Middle frontal gyrus (tissue), 1 donor: ENCODE results near the gene PFN1.

Experiments
- DNase-seq: peaks from one replicate; pipeline ENCODE4 v3.0.0-alpha.2; 2015; ENCODE audit warnings: low spot score; ENCODE audit errors: extremely low spot score

Gene PFN1

DNA sequence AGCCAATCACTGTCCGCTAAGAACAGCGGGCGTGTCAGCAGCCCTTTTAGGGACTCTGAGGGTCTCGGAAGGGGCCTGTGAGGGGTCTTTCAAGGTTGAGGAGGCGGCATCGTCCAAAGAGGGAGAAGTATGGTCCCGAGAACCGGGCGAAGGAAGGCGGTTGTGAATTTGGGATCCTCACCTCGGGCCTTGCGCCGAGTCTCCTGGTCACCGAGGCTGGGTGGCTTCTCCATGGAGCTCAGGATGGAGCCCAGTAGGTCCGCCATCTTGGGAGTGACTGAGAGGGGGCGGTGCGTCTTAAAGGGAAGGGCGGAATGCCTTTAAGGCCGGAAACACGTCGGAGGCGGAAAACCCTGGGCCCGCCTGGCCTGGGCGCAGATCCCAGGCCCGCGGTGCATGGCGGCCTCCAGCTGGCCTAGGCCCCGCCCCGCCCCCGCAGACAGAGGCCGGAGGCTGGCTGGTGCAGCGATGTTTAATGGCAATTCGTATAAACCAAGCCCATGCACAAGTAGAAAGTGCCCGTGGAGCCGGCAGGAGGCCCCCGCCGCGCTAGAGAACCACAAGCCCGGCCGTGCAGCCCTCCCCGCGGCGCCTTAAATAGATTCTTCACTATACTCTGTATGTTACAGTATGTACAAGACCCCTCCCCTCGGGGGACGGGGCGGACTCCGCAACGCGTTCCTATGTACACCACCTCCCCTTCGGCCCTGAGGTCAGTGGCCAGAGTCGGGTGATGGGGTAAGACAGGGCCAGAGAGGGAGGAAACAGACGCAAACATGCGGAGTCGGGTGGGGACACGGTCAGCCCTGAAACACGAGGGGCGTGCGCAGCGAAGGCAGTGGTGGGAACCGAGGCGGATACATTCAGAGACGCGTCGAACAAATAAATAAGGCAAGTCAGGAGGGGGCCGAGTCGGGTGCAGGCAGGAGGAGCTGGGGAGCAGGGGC lies 19.5 kb upstream of the PFN1 start, which contains the start of gene SPAG7:
SPAG7 (minus strand) TSS at position 279 of the 947 bp plus-strand sequence; CDS start at position 266, 13 bp downstream.
- peak; percentile 90 for DNase-seq

DNA sequence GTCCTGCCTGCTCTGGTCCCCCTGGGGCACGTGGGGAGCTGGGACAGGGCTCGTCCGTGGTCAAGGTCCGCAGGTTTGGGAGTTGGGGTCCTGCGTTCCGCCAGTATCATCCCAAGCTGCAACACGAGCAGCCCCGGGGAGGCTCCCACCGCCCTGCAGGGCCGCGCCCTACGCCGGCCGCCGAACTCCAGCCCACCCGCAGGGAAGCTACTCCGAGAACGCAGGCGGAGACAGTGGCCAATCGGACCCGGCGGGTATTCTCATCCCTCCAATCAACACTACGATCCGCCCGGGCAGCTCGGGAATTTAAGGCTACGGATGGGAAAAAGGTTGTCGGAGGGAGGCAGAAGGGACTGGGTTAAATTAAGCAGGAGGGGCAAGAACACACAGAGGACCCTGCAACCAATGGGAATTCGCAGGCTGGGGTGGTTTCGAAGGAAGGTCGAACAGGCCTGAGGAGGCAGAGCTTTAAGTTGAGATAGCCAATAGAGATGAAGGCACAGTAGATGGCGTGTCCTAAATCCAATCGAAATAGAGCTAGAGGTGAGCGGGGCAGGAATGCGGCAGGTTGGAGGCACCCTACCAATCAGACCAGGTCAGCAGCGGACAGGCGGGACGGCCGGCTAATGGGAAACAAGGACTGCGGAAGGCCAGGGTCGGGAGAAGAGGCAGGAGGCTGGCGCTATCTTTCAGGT lies 18.7 kb upstream of the PFN1 start:
- DNase-seq = peak; percentile 98

DNA sequence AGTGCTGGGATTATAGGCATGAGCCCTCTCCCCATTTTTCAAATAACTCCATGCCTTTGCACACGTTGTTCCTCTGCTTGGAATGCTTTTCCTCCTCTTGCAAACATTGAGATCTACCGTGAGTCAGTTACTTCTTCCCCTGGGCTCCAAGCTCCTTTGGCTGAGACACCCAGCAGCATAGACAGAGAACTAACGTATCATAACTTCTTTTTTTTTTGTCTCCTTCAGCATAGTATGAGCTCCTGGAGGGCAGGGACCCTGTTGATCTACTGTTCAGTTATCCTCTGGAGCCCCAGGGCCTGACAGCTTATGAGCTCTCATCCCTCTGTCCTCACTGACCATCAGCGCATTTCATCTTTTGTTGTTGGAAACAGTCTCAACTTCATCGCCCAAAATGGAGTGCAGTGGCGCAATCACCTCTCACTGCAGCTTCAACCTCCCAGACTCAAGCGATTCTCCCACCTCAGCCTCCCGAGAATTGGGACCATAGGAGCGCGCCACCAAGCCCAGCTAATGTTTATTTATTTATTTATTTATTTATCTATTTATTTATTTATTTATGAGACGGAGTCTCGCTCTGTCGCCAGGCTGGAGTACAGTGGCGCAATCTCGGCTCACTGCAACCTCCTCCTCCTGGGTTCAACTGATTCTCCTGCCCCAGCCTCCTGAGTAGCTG lies 17.1 kb upstream of the PFN1 start:
- DNase-seq = no peak

DNA sequence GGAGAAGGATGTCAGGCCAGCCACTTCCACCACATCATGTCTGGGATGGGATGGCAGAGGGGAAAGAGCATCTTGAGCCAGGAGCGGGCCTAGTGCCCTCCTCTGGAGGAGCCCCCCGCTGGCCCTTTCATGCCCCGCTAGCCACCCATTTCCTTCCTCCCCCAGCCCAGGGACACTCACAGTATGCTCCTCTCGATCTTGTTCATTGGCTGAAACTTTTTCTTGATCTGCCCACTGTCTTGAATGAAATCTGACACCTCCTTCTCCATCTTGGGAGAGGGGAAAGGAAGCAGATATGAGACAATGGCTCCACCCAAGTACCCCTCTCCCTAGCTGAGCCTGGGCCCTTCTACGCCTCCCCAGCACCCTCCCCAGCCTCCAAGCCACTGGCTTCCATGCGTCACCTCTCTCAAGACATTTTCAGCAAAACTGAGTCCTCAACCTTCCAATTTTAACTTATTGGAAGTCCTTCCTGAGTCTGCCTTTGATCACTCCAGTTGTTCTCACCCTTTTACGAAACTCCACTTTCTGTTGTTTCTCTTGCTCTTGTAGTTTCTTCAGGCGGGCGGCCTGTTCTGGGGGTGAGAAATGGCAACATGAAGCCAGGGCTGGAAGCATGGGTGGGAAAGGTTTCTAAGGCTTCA lies 12.1 kb upstream of the PFN1 start:
- no peak for DNase-seq

DNA sequence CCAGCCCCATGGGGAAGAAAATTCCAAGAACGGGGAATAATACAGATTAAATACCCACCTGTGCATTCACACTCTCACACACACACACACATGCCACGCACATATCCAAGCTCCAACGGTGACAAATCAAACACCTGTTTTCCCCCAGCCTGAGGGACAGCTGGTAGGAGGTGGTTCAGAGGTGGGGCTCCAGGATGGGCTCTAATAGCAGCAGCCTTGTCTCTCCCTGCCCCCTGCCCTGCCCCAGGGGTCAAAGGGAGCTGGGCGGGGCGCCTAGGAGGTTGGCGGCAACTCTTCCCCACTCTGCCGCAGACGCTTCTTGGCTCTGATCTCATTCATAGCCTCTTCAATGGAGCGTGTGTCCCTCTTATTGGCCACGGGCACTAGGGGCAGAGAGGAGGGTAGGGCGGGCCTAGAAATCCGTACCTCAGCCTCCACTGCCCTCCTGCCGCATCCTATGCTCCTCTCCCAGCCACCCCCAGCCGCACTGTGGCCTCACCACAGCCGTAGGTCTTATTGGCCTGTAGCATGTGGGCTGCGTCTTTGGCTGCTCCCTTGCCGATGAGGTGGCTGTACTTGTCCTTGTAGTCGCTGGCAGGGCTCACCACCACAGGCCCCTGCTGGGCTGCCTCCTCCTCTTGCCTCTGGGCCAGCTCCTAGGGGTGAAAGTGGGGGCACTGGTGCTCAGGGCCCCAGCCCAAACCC lies 11.1 kb upstream of the PFN1 start:
- no peak for DNase-seq

DNA sequence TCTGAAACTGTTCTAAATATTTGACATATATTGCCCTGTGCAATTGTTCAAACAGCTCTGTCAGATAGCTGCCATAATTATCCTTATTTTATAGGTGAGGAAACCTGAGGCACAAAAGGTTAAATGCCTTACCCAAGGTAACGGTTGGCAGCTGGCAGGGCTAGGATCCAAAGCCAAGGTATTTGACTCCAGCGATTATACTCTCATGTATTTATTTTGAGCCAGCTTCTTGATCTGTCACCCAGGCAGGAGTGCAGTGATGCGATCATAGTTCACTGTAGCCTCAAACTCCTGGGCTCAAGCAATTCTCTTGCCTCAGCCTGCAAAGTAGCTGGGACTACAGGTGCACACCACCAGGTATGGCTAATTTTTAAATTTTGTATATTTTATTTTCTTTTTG lies 9.8 kb upstream of the PFN1 start:
- DNase-seq = no peak

DNA sequence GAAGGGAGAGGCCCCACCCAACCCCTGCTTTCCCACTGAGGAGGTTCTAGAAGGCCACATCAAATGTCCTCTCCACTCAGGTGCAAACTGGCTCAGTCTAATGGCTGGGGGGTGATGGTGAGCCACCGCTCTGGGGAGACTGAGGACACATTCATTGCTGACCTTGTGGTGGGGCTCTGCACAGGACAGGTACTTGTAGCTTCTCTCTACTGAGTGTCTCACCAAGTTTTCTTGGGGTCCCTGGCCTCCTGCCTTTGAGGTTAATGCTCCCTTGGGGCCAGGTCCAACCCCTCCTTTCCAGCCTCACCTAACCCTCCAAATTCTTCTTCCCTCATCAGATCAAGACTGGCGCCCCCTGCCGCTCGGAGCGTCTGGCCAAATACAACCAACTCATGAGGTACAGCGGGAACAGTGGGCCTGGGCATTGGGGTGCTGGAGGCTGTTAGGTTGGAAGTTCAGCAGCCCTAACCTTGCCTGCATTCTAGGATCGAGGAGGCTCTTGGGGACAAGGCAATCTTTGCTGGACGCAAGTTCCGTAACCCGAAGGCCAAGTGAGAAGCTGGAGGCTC lies 8.2 kb upstream of the PFN1 start:
- DNase-seq = no peak

DNA sequence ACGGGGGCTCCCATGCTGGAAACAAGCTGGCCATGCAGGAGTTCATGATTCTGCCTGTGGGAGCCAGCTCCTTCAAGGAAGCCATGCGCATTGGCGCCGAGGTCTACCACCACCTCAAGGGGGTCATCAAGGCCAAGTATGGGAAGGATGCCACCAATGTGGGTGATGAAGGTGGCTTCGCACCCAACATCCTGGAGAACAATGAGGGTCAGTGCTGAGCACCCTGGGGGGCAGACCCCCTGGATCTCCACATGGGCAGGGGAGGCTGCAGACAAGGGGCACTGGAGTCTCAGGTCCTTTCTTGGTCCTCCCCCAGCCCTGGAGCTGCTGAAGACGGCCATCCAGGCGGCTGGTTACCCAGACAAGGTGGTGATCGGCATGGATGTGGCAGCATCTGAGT lies 6.8 kb upstream of the PFN1 start:
- DNase-seq = no peak

DNA sequence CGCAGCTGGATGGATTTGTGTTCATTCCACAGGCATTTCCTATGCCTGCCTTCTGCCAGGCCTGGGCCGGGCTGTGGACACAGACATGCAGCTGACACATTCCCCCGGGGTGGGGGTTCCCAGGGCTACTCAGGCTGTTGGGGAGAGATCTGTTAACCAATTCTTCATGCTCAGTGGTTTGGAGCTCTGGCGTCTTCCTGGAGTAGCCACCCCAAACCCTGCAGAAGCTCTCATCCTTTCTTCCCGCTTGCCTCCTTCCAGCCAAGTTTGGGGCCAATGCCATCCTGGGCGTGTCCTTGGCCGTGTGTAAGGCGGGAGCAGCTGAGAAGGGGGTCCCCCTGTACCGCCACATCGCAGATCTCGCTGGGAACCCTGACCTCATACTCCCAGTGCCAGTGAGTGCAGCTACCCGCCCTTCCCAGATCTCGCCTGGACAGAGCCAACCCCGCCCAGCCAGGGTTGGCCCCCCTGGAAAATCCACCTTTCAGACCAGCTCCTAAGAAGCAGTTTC lies 5.2 kb upstream of the PFN1 start:
- no peak for DNase-seq

DNA sequence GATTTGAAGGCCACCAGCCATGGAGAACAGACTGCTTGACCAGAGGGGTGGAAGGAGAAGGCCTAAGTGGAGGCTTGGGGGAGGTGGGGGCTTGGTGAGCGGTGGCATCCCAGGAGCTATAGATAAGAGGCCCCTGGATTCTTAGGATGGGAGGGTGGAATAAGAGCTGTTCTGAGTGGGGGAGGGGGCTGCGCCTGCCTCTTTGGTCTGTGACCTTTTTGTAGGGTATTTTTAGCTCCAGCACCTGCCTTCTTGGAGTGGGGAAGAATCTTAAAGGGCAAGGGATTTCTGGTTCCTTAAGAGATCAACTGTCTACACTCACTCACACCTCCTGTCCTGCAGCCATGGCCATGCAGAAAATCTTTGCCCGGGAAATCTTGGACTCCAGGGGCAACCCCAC lies 3.2 kb upstream of the PFN1 start:
- DNase-seq = no peak

DNA sequence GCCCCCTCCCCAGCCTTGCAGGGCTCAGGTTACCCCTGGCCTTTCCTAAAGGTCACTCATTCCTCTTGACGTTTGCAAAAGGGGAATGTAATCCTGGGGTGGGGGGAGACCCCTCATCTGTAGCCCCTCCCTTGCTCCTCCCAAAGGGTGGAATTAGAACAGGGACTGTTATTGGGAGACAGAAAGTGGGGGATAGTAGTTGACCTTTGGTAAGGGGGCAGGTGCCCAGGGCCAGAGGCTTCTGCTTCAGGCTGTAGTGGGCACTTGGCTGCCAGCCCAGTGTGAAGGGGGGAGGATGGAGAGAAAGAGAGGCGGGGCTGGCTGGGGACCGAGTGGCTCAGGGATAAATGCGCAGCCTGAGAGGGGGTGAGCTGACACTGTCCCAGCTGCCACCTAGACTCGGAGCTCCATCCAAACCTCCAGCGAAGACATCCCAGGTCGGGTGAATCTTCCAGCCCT lies 2.4 kb upstream of the PFN1 start, which contains the start of gene ENO3:
ENO3 (plus strand) TSS at position 374 of the 459 bp plus-strand sequence. CDS start 711 bp downstream, outside the sequence.
- no peak for DNase-seq

DNA sequence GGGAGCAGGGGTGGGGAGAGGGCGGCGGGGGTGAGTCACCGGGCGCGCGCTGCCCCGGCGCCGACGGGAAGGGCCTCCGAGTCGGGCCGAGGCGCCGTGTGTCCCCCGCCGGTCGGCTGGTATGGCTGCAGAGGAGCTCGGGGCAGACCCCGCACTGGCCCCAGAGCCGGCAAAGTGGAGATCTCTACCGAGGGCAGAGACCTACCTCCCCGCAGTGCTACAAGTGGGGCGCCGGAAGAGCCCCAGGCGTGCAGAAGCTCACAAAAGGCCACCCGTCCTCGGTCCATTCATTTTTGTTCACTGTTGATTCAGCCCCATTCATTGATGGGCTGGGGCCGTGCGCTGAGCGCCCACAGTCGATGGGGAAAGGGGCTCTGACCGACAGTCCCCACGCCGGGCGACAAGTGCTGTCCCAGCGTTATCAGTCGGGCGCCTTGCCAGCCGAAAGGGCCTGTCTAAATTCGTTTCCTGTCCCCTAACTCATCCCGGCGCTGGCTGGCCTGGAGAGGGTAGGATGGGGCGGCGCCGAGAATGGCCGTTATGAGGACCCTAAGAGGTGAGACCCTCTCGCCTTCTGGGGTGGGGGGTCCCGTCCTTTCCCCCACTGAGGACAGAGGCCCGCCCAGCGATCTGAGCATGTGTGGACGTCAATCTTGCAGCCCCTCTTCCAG lies 1.9 kb upstream of the PFN1 start:
- DNase-seq = no peak

DNA sequence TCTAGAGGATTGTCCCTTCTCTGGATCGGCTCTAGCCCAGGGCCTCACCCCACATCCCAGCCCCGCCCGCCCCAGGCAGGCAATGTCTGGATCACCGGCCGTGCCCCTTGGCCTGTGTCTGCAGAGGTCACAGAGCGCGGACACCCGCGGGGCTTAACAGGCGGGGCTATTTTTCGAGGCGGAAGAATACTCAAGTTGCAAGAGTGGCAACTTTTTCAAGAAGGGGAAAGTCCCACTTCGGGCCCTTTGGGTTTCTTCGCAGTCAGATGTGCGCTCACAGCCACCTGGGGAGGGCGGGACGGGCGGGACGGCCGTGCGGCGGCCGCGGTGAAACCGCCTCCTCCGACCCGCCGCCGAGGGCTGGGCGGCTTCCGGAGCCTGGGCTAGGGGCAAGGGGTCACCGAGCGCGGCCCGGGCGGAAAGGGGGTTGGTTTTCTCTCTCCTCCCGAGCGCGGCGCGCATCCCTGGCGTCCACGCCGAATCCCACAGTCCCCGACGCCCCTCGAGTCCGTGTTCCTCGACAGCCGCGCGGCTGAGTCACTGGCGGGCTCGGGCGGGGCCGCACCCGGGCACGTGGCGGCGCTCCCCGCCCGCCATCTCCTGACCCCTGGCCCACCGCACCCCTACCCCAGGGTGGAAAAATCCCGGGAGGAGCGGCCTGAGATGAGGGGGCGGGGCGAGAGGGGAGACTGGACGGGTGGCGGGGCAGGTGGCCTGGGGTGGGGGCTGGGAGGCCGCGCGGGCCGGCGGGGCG lies 1.2 kb upstream of the PFN1 start:
- DNase-seq = no peak

DNA sequence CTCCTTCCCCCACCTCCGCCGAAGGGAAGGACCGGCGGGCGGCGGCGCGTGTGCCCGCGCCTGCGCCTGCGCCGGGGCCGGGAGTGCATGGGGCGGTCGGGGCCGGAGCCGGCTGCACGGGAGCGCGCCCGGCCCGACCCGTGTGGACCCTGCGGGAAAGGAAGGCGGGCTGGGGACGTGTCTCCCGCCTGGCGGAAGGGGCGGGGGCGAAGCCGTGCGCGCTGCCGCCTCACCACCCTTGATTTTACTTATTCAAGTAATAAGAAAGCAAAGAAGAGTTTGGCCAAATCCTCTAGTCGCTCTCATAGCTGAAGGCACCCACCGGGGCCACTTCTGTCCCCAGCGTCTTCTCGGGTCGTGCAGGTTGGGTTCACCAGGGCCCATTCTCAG lies 596 bp upstream of the PFN1 start:
- no peak for DNase-seq

DNA sequence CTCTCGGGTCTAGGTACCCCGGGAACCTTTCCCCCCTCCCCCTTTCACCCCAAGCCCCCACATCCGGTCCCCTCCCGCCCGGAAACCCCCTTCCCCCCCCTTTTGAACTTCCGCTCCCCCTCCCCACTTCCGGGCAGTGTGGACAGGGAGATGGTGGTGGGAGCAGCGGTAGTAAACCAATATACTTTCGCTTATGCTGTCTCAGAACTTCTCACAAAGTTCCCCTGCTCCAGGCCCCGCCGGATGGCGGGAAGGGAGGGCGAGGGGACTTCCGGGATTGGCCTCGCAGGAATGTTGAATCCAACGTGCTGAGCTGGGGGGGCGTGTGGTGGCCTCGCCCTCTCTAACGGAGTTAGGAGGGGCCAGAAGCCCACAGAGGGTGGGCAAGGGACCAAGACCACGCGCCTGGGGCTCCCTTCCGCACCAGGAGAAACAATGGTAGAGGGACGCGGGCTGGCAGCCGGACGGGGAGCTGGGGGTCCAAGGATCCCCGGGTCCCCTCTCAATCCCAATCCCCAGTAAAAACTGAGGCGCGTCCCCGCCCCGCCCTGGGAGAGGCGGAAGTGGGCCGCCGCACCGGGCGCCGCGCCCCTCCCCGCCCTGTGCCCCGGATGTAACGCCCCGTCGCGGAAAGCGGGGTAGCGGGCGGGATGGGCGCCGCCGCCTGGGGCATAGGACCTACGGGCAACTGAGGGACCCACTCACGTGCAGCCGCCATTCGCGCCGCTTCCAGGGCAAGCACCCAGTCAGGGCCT lies 742 bp downstream of the PFN1 start:
- no peak for DNase-seq

DNA sequence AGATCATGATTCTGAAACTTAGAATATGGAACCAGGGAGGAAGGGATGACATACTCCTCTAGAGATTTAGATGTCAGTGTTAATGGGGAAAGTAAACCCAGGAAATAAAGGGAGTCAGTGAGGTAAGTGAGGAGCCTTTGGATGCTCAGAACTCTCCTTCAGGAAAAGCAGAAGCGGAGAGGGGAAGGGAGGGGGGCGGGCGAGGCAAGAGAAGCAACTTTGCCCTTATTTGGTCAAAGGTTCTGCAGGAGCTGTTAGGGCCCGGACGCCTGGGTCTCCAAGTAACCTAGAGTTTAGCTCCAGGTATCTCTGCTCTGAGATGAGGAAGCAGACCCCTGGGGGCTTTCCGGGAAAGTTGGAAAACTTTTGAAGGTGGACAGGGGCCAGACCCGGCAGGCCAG lies 1.3 kb downstream of the PFN1 start:
- no peak for DNase-seq

DNA sequence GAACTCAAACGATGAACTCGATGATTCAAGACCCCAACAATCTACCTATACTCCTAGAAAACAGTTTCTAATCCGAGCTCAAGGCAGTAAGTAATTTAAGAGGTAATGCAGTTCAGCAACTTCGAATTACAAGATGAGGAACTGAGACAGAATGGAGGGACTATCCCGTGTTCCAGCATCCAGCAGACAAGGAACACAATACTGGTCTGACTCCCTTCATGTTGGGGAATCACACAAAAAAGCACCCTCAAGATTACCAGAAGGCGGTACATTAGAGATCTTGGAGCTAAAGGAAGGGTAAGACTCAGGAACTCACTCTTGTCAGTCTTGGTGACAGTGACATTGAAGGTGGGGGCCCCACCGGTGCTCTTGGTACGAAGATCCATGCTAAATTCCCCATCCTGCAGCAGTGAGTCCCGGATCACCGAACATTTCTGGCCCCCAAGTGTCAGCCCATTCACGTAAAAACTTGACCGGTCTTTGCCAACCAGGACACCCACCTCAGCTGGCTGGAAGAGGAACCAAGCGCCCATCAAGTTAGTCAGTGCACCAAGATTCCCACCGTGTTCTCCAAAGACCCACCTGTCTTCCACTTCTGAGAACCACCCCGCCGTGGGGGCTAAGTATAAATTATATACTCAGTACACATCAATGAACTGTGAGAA lies 1.9 kb downstream of the PFN1 start:
- no peak for DNase-seq

DNA sequence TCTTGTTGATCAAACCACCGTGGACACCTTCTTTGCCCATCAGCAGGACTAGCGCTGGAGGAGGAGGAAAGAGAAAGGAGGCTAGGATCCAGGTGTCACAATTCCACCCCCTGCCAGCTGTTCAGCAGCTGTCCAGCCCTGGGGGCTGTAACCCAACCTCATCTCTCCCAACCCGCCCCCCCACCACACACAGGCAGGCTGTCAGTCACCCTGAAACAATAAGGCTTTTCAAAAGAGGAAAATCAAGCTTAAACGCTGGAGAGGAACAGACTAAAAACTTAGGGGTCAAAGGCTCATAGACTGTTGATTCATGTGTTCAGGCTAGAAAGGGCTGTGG lies 2.4 kb downstream of the PFN1 start:
- no peak for DNase-seq
